Astrocyte (in vitro differentiated cells and primary cell): Measurements from ENCODE around the gene TAF8. TPM values are rescaled to one million over a fixed set of nuclear protein-coding genes. Genes with fewer than 3 reads are reported as not detected.

Experiments
- DNase-seq: peaks from one replicate; pipeline ENCODE4 v3.0.0-alpha.2; 2010; ENCODE audit warnings: low read depth
- FAIRE-seq: peaks from 2 replicates; lab custom pipeline; 2011; peaks lifted over from hg19 to GRCh38; lab: Jason Lieb, UNC
- H2AFZ ChIP-seq: 2 replicates; pipeline ENCODE4 v1.6.0; 2012; ENCODE audit warnings: low read depth, low read length, inconsistent platforms
- H3K27ac ChIP-seq: 2 replicates; pipeline ENCODE4 v1.5.1; 2011; ENCODE audit warnings: low read depth, low read length, inconsistent platforms
- H3K27me3 ChIP-seq: 2 replicates; pipeline ENCODE4 v1.6.0; 2011; ENCODE audit warnings: low read length, inconsistent platforms; ENCODE audit not compliant: insufficient read depth
- H3K36me3 ChIP-seq: 2 replicates; pipeline ENCODE4 v1.5.1; 2011; ENCODE audit warnings: low read length, inconsistent platforms; ENCODE audit not compliant: insufficient read depth
- H3K4me1 ChIP-seq: 2 replicates; pipeline ENCODE4 v1.5.1; 2011; ENCODE audit warnings: low read length, inconsistent platforms; ENCODE audit not compliant: insufficient read depth
- H3K4me2 ChIP-seq: 2 replicates; pipeline ENCODE4 v1.6.0; 2012; ENCODE audit warnings: low read length, inconsistent platforms
- H3K4me3 ChIP-seq: 2 replicates; pipeline ENCODE4 v1.5.1; 2011; ENCODE audit warnings: low read depth, mild to moderate bottlenecking, low read length, inconsistent platforms; ENCODE audit not compliant: insufficient read depth
- H3K79me2 ChIP-seq: 2 replicates; pipeline ENCODE4 v1.6.0; 2012; ENCODE audit warnings: mild to moderate bottlenecking, low read length, inconsistent platforms; ENCODE audit not compliant: insufficient read depth
- H3K9ac ChIP-seq: 2 replicates; pipeline ENCODE4 v1.6.0; 2012; ENCODE audit warnings: mild to moderate bottlenecking, low read length, inconsistent platforms
- H3K9me3 ChIP-seq: 2 replicates; pipeline ENCODE4 v1.5.1; 2012; ENCODE audit warnings: low read depth, mild to moderate bottlenecking, low read length, inconsistent platforms; ENCODE audit not compliant: insufficient read depth
- H4K20me1 ChIP-seq: 2 replicates; pipeline ENCODE4 v1.6.0; 2012; ENCODE audit warnings: low read length, inconsistent platforms; ENCODE audit not compliant: insufficient read depth
- H3K27ac Mint-ChIP-seq: one replicate; pipeline ENCODE4 v1.8.0; 2021; ENCODE audit warnings: mild to moderate bottlenecking, mixed read lengths; ENCODE audit not compliant: unreplicated experiment
- H3K27me3 Mint-ChIP-seq: one replicate; pipeline ENCODE4 v1.8.0; 2021; ENCODE audit warnings: low read depth, mixed read lengths; ENCODE audit not compliant: unreplicated experiment
- H3K36me3 Mint-ChIP-seq: one replicate; pipeline ENCODE4 v1.8.0; 2021; ENCODE audit warnings: low read depth, mixed read lengths; ENCODE audit not compliant: unreplicated experiment
- H3K4me1 Mint-ChIP-seq: one replicate; pipeline ENCODE4 v1.8.0; 2021; ENCODE audit warnings: low read depth, mixed read lengths; ENCODE audit not compliant: unreplicated experiment
- H3K4me3 Mint-ChIP-seq: one replicate; pipeline ENCODE4 v1.8.0; 2021; ENCODE audit warnings: mild to moderate bottlenecking, moderate library complexity, mixed read lengths; ENCODE audit not compliant: unreplicated experiment
- H3K9me3 Mint-ChIP-seq: one replicate; pipeline ENCODE4 v1.8.0; 2021; ENCODE audit warnings: mild to moderate bottlenecking, mixed read lengths; ENCODE audit not compliant: unreplicated experiment
- EZH2 ChIP-seq: IDR thresholded peaks from 2 replicates; pipeline ENCODE4 v1.6.1; 2012; ENCODE audit warnings: mild to moderate bottlenecking, low read length, inconsistent platforms; ENCODE audit not compliant: insufficient read depth
- total RNA-seq: library from RNA; stranded (reverse); gene quantifications from 2 replicates; pipeline ENCODE4 v1.2.1, GENCODE V29; 2021
- TF ChIP-seq, protein P1 (sequence below): IDR thresholded peaks from 2 replicates; pipeline ENCODE4 v1.5.1; 2011; ENCODE audit warnings: low read depth, mild to moderate bottlenecking, inconsistent platforms, low read length, moderate library complexity; ENCODE audit not compliant: insufficient read depth

TAF8 gene
- total RNA-seq, 1 donor from 2014 or later = 14.8 TPM

- Histone ChIP-seq H3K27ac (no peak overlapping the region), H3K4me3 (no peak overlapping the region), H3K27me3 (no peaks in the 10 kb centered on the region), H3K36me3 (no peaks in the 10 kb centered on the region), H3K9me3 (no peaks in the 10 kb centered on the region), H2AFZ (no peak overlapping the region), H3K4me2 (no peak overlapping the region), H4K20me1 (peaks cover 5% of the 10 kb centered on the region), H3K4me1 (peaks cover 8% of the 10 kb centered on the region), H3K79me2 (no peaks in the 10 kb centered on the region), H3K9ac (no peak overlapping the region)
- H3K9me3 Mint-ChIP-seq = no peaks in the 10 kb centered on the region
- DNase-seq (no peak), FAIRE-seq (no peak)
- peaks cover 4% of the 10 kb centered on the region for H3K4me1 Mint-ChIP-seq
- peaks cover 2% of the 10 kb centered on the region for H3K36me3 Mint-ChIP-seq
- H3K27ac Mint-ChIP-seq = no peak overlapping the region
- no peaks in the 10 kb centered on the region for H3K27me3 Mint-ChIP-seq
- TF ChIP-seq EZH2 = no peak
- TF ChIP-seq, protein P1, sequence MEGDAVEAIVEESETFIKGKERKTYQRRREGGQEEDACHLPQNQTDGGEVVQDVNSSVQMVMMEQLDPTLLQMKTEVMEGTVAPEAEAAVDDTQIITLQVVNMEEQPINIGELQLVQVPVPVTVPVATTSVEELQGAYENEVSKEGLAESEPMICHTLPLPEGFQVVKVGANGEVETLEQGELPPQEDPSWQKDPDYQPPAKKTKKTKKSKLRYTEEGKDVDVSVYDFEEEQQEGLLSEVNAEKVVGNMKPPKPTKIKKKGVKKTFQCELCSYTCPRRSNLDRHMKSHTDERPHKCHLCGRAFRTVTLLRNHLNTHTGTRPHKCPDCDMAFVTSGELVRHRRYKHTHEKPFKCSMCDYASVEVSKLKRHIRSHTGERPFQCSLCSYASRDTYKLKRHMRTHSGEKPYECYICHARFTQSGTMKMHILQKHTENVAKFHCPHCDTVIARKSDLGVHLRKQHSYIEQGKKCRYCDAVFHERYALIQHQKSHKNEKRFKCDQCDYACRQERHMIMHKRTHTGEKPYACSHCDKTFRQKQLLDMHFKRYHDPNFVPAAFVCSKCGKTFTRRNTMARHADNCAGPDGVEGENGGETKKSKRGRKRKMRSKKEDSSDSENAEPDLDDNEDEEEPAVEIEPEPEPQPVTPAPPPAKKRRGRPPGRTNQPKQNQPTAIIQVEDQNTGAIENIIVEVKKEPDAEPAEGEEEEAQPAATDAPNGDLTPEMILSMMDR = no peak
- H3K4me3 Mint-ChIP-seq = no peak overlapping the region
Observed at GRCh38 chr6:42117843-42118161, 67.5 kb downstream of the TAF8 start.

DNA sequence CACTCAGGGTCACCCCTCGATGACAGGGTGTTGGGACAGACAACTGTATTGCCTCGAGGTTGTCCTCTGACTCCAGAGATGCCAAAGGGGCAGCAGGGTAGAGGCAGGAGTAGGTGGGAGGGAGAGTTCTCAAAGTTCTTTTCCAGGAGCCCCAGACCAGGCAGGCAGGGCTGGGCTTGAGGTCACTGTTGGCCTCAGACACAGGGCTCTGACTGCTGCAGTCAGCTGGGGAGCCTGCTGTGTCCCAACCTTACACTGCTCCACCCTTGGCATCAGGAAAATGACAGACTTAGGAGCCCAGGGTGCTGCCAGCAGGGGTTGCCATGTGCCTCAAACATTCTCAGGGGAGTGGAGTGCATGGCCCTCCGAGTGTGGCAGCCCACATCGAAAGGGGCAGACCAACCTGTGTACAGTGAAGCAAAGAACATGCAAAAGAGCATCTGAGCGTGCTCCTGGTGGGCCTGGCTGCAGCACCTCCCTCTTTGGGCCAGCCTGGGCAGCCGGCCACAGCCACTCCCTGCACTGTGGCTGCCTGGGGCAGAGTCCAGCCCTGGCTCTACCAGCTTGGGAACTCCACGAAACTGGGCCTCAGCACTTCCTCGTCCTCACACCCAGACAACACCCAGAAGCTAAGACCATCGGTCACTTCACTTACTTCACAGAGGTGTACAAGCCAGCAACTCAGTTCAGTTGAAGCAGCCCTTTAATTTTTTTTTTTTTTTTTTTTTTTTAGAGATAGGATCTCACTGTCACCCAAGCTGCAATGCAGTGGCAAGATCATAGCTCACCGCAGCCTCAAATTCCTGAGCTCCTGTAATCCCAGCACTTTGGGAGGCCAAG, 68.1 kb downstream of the TAF8 start:
- H3K9ac ChIP-seq = no peak overlapping the region
- H3K9me3 ChIP-seq = no peaks in the 10 kb centered on the region
- DNase-seq (no peak), FAIRE-seq (no peak)
- H3K27me3 Mint-ChIP-seq = no peaks in the 10 kb centered on the region
- no peak overlapping the region for H2AFZ ChIP-seq
- peaks cover 5% of the 10 kb centered on the region for H4K20me1 ChIP-seq
- H3K36me3 Mint-ChIP-seq = peaks cover 2% of the 10 kb centered on the region
- H3K27ac Mint-ChIP-seq = no peak overlapping the region
- H3K4me1 Mint-ChIP-seq = peaks cover 4% of the 10 kb centered on the region
- TF ChIP-seq, protein P1 = no peak
- no peak for TF ChIP-seq EZH2
- H3K4me2 ChIP-seq = no peak overlapping the region
- no peaks in the 10 kb centered on the region for H3K36me3 ChIP-seq
- H3K27me3 ChIP-seq = no peaks in the 10 kb centered on the region
- H3K4me3 Mint-ChIP-seq = no peak overlapping the region
- no peak overlapping the region for H3K4me3 ChIP-seq
- H3K27ac ChIP-seq = no peak overlapping the region
- H3K9me3 Mint-ChIP-seq = no peaks in the 10 kb centered on the region
- H3K79me2 ChIP-seq = no peaks in the 10 kb centered on the region
- peaks cover 8% of the 10 kb centered on the region for H3K4me1 ChIP-seq
